GM19463 (cell line): ENCODE results near the gene RPRD1B.

Experiments
- ATAC-seq: cut with Tn5 transposase; IDR thresholded peaks from one replicate; pipeline ENCODE4 v1.9.1; 2021; ENCODE audit warnings: mild to moderate bottlenecking, moderate library complexity; ENCODE audit not compliant: unreplicated experiment

The RPRD1B gene

GRCh38 chr20:38132910-38133501 lies 99.5 kb downstream of the RPRD1B start:
- ATAC-seq: no peak

- ATAC-seq: no peak
These were observed 100.3 kb downstream of the RPRD1B start for GRCh38 chr20:38133680-38134426.

- ATAC-seq: no peak
These were observed 101.1 kb downstream of the RPRD1B start for GRCh38 chr20:38134427-38135270.

- no peak for ATAC-seq
These were observed 101.7 kb downstream of the RPRD1B start for GRCh38 chr20:38135271-38135650.

- no peak for ATAC-seq
These were observed 102.3 kb downstream of the RPRD1B start for GRCh38 chr20:38135651-38136420.

GRCh38 chr20:38136421-38137245 lies 103.1 kb downstream of the RPRD1B start:
- ATAC-seq: no peak

GRCh38 chr20:38137441-38138037 lies 104.0 kb downstream of the RPRD1B start:
- no peak for ATAC-seq

GRCh38 chr20:38138086-38138778 lies 104.7 kb downstream of the RPRD1B start:
- no peak for ATAC-seq

GRCh38 chr20:38139156-38139912 lies 105.8 kb downstream of the RPRD1B start:
- no peak for ATAC-seq

- no peak for ATAC-seq
These were observed 106.6 kb downstream of the RPRD1B start for GRCh38 chr20:38139977-38140753.

GRCh38 chr20:38141204-38141888 lies 107.8 kb downstream of the RPRD1B start:
- ATAC-seq: no peak
